MM.1S (cell line): ENCODE measurements around the gene MAD1L1.
"Not testable (repeated sequence)": the region's sequence is repeated elsewhere in the genome, so short reads cannot be mapped to it uniquely, and the experiment has no call there.

Source experiments
- DNase-seq: peaks from one replicate; pipeline ENCODE4 v3.0.0-alpha.2; 2015
- H2AFZ ChIP-seq: fragments of 300-600 bp; sonication (generic); 2 replicates; pipeline ENCODE4 v1.6.0; 2016; ENCODE audit warnings: antibody characterized with exemption, low read length
- H3F3A ChIP-seq: fragments of 300-600 bp; sonication (generic); 2 replicates; pipeline ENCODE4 v1.6.1; 2016; ENCODE audit warnings: mild to moderate bottlenecking, antibody characterized with exemption, low read length, moderate library complexity, mixed read lengths; ENCODE audit not compliant: insufficient read depth
- H3K27ac ChIP-seq: fragments of 300-600 bp; sonication (generic); 2 replicates; pipeline ENCODE4 v1.5.1; 2016; ENCODE audit warnings: mild to moderate bottlenecking, low read length
- H3K27me3 ChIP-seq: fragments of 300-600 bp; sonication (generic); replicated peaks from 2 replicates; pipeline ENCODE4 v1.6.0; 2016; ENCODE audit warnings: low read length; ENCODE audit not compliant: insufficient read depth
- H3K36me3 ChIP-seq: fragments of 300-600 bp; sonication (generic); replicated peaks from 2 replicates; pipeline ENCODE4 v1.6.1; 2016; ENCODE audit warnings: mild to moderate bottlenecking, low read length, mixed read lengths; ENCODE audit not compliant: insufficient read depth
- H3K4me1 ChIP-seq: fragments of 300-600 bp; sonication (generic); 2 replicates; pipeline ENCODE4 v1.6.1; 2016; ENCODE audit warnings: low read length, mixed read lengths
- H3K4me2 ChIP-seq: fragments of 300-600 bp; sonication (generic); 2 replicates; pipeline ENCODE4 v1.6.0; 2016; ENCODE audit warnings: low read depth, low read length
- H3K4me3 ChIP-seq: fragments of 300-600 bp; sonication (generic); 2 replicates; pipeline ENCODE4 v1.5.1; 2016; ENCODE audit warnings: low read length, mixed read lengths
- H3K79me2 ChIP-seq: fragments of 300-600 bp; sonication (generic); 2 replicates; pipeline ENCODE4 v1.6.1; 2016; ENCODE audit warnings: mixed run types, low read length, mixed read lengths
- H3K9ac ChIP-seq: fragments of 300-600 bp; sonication (generic); 2 replicates; pipeline ENCODE4 v1.6.1; 2016; ENCODE audit warnings: low read length, mixed read lengths
- H3K9me2 ChIP-seq: fragments of 300-600 bp; sonication (generic); replicated peaks from 2 replicates; pipeline ENCODE4 v1.6.1; 2016; ENCODE audit warnings: mild to moderate bottlenecking, low read length, mixed read lengths; ENCODE audit not compliant: insufficient read depth
- H3K9me3 ChIP-seq: fragments of 300-600 bp; sonication (generic); replicated peaks from 2 replicates; pipeline ENCODE4 v1.6.1; 2016; ENCODE audit warnings: mild to moderate bottlenecking, low read length, mixed read lengths; ENCODE audit not compliant: insufficient read depth
- H4K20me1 ChIP-seq: fragments of 300-600 bp; sonication (generic); 2 replicates; pipeline ENCODE4 v1.6.1; 2016; ENCODE audit warnings: mild to moderate bottlenecking, low read length, moderate library complexity, mixed read lengths; ENCODE audit not compliant: insufficient read depth
- CTCF ChIP-seq: fragments of 300-600 bp; sonication (generic); IDR thresholded peaks from 2 replicates; pipeline ENCODE4 v1.5.1; 2016; ENCODE audit warnings: antibody characterized with exemption, low read length, mixed read lengths
- EZH2 ChIP-seq: fragments of 300-600 bp; sonication (generic); optimal IDR thresholded peaks from 2 replicates; pipeline ENCODE3; 2017; ENCODE audit warnings: low read depth, mild to moderate bottlenecking, antibody characterized with exemption, low read length, mixed read lengths
- EZH2phosphoT487 ChIP-seq: fragments of 300-600 bp; sonication (generic); IDR thresholded peaks from 2 replicates; pipeline ENCODE4 v1.6.1; 2018; ENCODE audit warnings: antibody characterized with exemption, low read length

MAD1L1 gene

GRCh38 chr7:2037808-2038522, 194.8 kb downstream of the MAD1L1 start:
- Histone ChIP-seq H3K79me2 (no peaks in the 10 kb centered on the region), H3K36me3 (no peaks in the 10 kb centered on the region), H3K4me1 (no peaks in the 10 kb centered on the region), H3K27me3 (no peaks in the 10 kb centered on the region), H4K20me1 (no peaks in the 10 kb centered on the region), H3K9ac (no peak overlapping the region), H2AFZ (no peak overlapping the region), H3K4me2 (no peak overlapping the region), H3K27ac (no peak overlapping the region), H3K4me3 (no peak overlapping the region), H3K9me2 (no peaks in the 10 kb centered on the region), H3F3A (no peaks in the 10 kb centered on the region), H3K9me3 (no peaks in the 10 kb centered on the region)
- no peak for TF ChIP-seq CTCF
- no peak for TF ChIP-seq EZH2
- TF ChIP-seq EZH2phosphoT487 = no peak
- DNase-seq = no peak

GRCh38 chr7:2037301-2037807, 195.4 kb downstream of the MAD1L1 start:
- Histone ChIP-seq H3K4me2 (no peak overlapping the region), H3F3A (no peaks in the 10 kb centered on the region), H3K79me2 (no peaks in the 10 kb centered on the region), H3K9me3 (no peaks in the 10 kb centered on the region), H3K9me2 (no peaks in the 10 kb centered on the region), H3K27ac (no peak overlapping the region), H3K36me3 (no peaks in the 10 kb centered on the region), H3K4me1 (no peaks in the 10 kb centered on the region), H4K20me1 (no peaks in the 10 kb centered on the region), H3K9ac (no peak overlapping the region), H3K4me3 (no peak overlapping the region), H3K27me3 (no peaks in the 10 kb centered on the region), H2AFZ (no peak overlapping the region)
- TF ChIP-seq CTCF = no peak
- no peak for TF ChIP-seq EZH2phosphoT487
- no peak for TF ChIP-seq EZH2
- no peak for DNase-seq

GRCh38 chr7:2036786-2037185, 196.0 kb downstream of the MAD1L1 start:
- no peak for TF ChIP-seq EZH2phosphoT487
- TF ChIP-seq EZH2 = no peak
- TF ChIP-seq CTCF = no peak
- DNase-seq = no peak

GRCh38 chr7:2036201-2036600, 196.5 kb downstream of the MAD1L1 start:
- H3K4me3 ChIP-seq, DNase-seq, H3K27me3 ChIP-seq, H4K20me1 ChIP-seq, H3K4me2 ChIP-seq, H3K9me3 ChIP-seq, H3K9me2 ChIP-seq, H3K9ac ChIP-seq, H3F3A ChIP-seq, H3K27ac ChIP-seq, H3K79me2 ChIP-seq, H3K4me1 ChIP-seq, H2AFZ ChIP-seq, H3K36me3 ChIP-seq: not testable (repeated sequence)

More at GRCh38 chr7:2036786-2037185, 196.0 kb downstream of the MAD1L1 start:
- Histone ChIP-seq H3K27me3 (no peaks in the 10 kb centered on the region), H3K9ac (no peak overlapping the region), H3K4me2 (no peak overlapping the region), H3K36me3 (no peaks in the 10 kb centered on the region), H3K4me3 (no peak overlapping the region), H2AFZ (no peak overlapping the region), H3F3A (no peaks in the 10 kb centered on the region), H4K20me1 (no peaks in the 10 kb centered on the region), H3K9me2 (no peaks in the 10 kb centered on the region), H3K79me2 (no peaks in the 10 kb centered on the region), H3K27ac (no peak overlapping the region), H3K9me3 (no peaks in the 10 kb centered on the region), H3K4me1 (no peaks in the 10 kb centered on the region)
